K562 (cell line): ENCODE measurements around the gene CUTA. TPM values are rescaled to one million over a fixed set of nuclear protein-coding genes. Genes with fewer than 3 reads are reported as not detected.

Source experiments
- CBX2 ChIP-seq: fragments of 200-600 bp; sonication (generic); IDR thresholded peaks from one replicate; pipeline ENCODE4 v1.6.1; 2012; ENCODE audit warnings: mild to moderate bottlenecking, low read length, inconsistent platforms; ENCODE audit not compliant: insufficient read depth, poor library complexity, severe bottlenecking
- CREB1 ChIP-seq, 2 experiments: sonication (generic) in 1 of 2; formaldehyde crosslinking in 1 of 2; IDR thresholded peaks; 2 replicates each; pipeline versions ENCODE4 v1.6.1 to v1.8.0; 2012 to 2022; ENCODE audit warnings: inconsistent platforms in 1 of 2, mild to moderate bottlenecking in 1 of 2, missing genetic modification reagents in 1 of 2, moderate library complexity in 1 of 2
- HBP1 ChIP-seq: fragments of 450-650 bp; formaldehyde crosslinking; IDR thresholded peaks from 2 replicates; pipeline ENCODE4 v1.4.0; 2022; ENCODE audit warnings: missing genetic modification characterization
- LARP7 ChIP-seq: fragments of 450-650 bp; IDR thresholded peaks from 2 replicates; pipeline ENCODE4 v1.6.1; 2016
- LEF1 ChIP-seq: fragments of 450-650 bp; IDR thresholded peaks from 2 replicates; pipeline ENCODE4 v1.6.1; 2016; ENCODE audit warnings: mild to moderate bottlenecking
- POLR3A ChIP-seq: IDR thresholded peaks from 2 replicates; pipeline ENCODE4 v1.6.1; 2011; ENCODE audit warnings: borderline replicate concordance, mild to moderate bottlenecking, moderate library complexity; ENCODE audit not compliant: insufficient read length, insufficient read depth; ENCODE audit errors: extremely low read depth
- SREBF1 ChIP-seq: fragments of 150-350 bp; IDR thresholded peaks from 2 replicates; pipeline ENCODE4 v1.6.1; 2014; ENCODE audit warnings: antibody characterized with exemption, low read depth, low read length, borderline replicate concordance
- SREBF2 ChIP-seq: sonication (generic); formaldehyde crosslinking; IDR thresholded peaks from 2 replicates; pipeline ENCODE4 v1.4.0; 2020; ENCODE audit warnings: mild to moderate bottlenecking, missing genetic modification reagents
- USF1 ChIP-seq: sonication (generic); formaldehyde crosslinking; IDR thresholded peaks from 2 replicates; pipeline ENCODE4 v1.9.0; 2022; ENCODE audit warnings: mild to moderate bottlenecking, missing genetic modification reagents
- ZBTB17 ChIP-seq: fragments of 450-650 bp; formaldehyde crosslinking; IDR thresholded peaks from 2 replicates; pipeline ENCODE4 v1.4.0; 2020; ENCODE audit warnings: mild to moderate bottlenecking
- ZNF23 ChIP-seq: fragments of 250-450 bp; sonication (Bioruptor Pico); IDR thresholded peaks from 2 replicates; pipeline ENCODE4 v1.4.0; 2020; ENCODE audit warnings: mild to moderate bottlenecking
- ZNF609 ChIP-seq: sonication (generic); formaldehyde crosslinking; IDR thresholded peaks from 2 replicates; pipeline ENCODE4 v1.8.1; 2023; ENCODE audit warnings: missing genetic modification reagents, mild to moderate bottlenecking, borderline replicate concordance
- polyA plus RNA-seq, 8 experiments: library from polyadenylated mRNA; depleted of rRNA in 4 of 8; stranded (reverse) in 5 of 8; unstranded in 3 of 8; fragments of >200 nt; fragmentation: Nextera tagmentation in 2 of 8; fragmentation: Illumina TruSeq in 1 of 8; extraction: Ambion mirVana in 2 of 8; extraction: Trizol in 1 of 8; gene quantifications; 2 replicates each; pipeline versions ENCODE4 v1.2.1 to v1.2.3, GENCODE V29; 2011 to 2014; ENCODE audit warnings: inconsistent platforms in 1 of 8, missing spikeins in 1 of 8
- total RNA-seq, 7 experiments: library from RNA; depleted of rRNA in 6 of 7; stranded (reverse); fragments of >200 nt in 6 of 7; fragmentation: Illumina TruSeq in 2 of 7; extraction: Trizol in 2 of 7; gene quantifications; 2 replicates each; pipeline versions ENCODE4 v1.2.1 to v1.2.3, GENCODE V29; 2011 to 2021; ENCODE audit warnings: low replicate concordance in 1 of 7
- TF ChIP-seq, protein P1 (sequence below): IDR thresholded peaks from 2 replicates; pipeline ENCODE4 v1.6.1; 2016; ENCODE audit warnings: missing genetic modification characterization, missing compliant biosample characterization
- TF ChIP-seq, protein P2 (sequence below): fragments of 450-650 bp; formaldehyde crosslinking; IDR thresholded peaks from 2 replicates; pipeline ENCODE4 v1.4.0; 2020; ENCODE audit warnings: mild to moderate bottlenecking, moderate library complexity
- TF ChIP-seq, protein P3 (sequence below): fragments of 450-650 bp; formaldehyde crosslinking; IDR thresholded peaks from 2 replicates; pipeline ENCODE4 v1.4.0; 2020; ENCODE audit warnings: mild to moderate bottlenecking, moderate library complexity

The CUTA gene
- total and polyA plus RNA-seq, 9 of the 15 experiments (the other 6 are each of a cell fraction or from before 2014, with no cell fraction given), result 166 to 682 (median 310) TPM

GRCh38 chr6:33439956-33440648 lies 22.2 kb upstream of the CUTA start (continued):
- TF ChIP-seq, protein P1, sequence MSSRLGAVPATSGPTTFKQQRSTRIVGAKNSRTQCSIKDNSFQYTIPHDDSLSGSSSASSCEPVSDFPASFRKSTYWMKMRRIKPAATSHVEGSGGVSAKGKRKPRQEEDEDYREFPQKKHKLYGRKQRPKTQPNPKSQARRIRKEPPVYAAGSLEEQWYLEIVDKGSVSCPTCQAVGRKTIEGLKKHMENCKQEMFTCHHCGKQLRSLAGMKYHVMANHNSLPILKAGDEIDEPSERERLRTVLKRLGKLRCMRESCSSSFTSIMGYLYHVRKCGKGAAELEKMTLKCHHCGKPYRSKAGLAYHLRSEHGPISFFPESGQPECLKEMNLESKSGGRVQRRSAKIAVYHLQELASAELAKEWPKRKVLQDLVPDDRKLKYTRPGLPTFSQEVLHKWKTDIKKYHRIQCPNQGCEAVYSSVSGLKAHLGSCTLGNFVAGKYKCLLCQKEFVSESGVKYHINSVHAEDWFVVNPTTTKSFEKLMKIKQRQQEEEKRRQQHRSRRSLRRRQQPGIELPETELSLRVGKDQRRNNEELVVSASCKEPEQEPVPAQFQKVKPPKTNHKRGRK, result no peak
- TF ChIP-seq POLR3A, result no peak
- TF ChIP-seq, protein P2, sequence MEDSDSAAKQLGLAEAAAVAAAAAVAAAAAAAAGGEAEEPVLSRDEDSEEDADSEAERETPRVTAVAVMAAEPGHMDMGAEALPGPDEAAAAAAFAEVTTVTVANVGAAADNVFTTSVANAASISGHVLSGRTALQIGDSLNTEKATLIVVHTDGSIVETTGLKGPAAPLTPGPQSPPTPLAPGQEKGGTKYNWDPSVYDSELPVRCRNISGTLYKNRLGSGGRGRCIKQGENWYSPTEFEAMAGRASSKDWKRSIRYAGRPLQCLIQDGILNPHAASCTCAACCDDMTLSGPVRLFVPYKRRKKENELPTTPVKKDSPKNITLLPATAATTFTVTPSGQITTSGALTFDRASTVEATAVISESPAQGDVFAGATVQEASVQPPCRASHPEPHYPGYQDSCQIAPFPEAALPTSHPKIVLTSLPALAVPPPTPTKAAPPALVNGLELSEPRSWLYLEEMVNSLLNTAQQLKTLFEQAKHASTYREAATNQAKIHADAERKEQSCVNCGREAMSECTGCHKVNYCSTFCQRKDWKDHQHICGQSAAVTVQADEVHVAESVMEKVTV, result no peak
- no peak for TF ChIP-seq LEF1
- no peak for TF ChIP-seq SREBF1
- no peak for TF ChIP-seq ZNF609 (CRISPR knock-in tag)
- TF ChIP-seq, protein P3, sequence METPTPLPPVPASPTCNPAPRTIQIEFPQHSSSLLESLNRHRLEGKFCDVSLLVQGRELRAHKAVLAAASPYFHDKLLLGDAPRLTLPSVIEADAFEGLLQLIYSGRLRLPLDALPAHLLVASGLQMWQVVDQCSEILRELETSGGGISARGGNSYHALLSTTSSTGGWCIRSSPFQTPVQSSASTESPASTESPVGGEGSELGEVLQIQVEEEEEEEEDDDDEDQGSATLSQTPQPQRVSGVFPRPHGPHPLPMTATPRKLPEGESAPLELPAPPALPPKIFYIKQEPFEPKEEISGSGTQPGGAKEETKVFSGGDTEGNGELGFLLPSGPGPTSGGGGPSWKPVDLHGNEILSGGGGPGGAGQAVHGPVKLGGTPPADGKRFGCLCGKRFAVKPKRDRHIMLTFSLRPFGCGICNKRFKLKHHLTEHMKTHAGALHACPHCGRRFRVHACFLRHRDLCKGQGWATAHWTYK (CRISPR knock-in tag), result no peak
- peak; percentile 90 for TF ChIP-seq LARP7
- 0 out of 2 replicates have a peak, but pooled peaks have one; percentile 23 for TF ChIP-seq USF1 (CRISPR knock-in tag)
- 0 out of 2 replicates have a peak, but pooled peaks have one; percentile 0 for TF ChIP-seq SREBF2 (CRISPR knock-in tag)
- TF ChIP-seq ZBTB17, result no peak
- no peak for TF ChIP-seq CBX2
- TF ChIP-seq CREB1 (IDR thresholded peaks at IDR 0.05), result no peak
- TF ChIP-seq CREB1 (CRISPR knock-in tag; IDR thresholded peaks at IDR 0.05), result no peak
- peak; percentile 93 for TF ChIP-seq HBP1
- no peak for TF ChIP-seq ZNF23
